Lower leg skin (tissue), 4 donors: ENCODE data around the gene IGFN1. TPM values are rescaled to one million over a fixed set of nuclear protein-coding genes. Genes with fewer than 3 reads are reported as not detected.

Source experiments
- DNase-seq, 2 donors: peaks; one replicate each; pipeline ENCODE4 v3.0.0-alpha.2; 2019; ENCODE audit warnings: low spot score in 2 of 2
- H3K4me3 ChIP-seq: fragments of 200-600 bp; sonication (generic); 2 replicates; pipeline ENCODE4 v1.5.1; 2017; ENCODE audit warnings: mild to moderate bottlenecking, low read depth; ENCODE audit not compliant: poor library complexity, severe bottlenecking
- POLR2A ChIP-seq, 2 donors: fragments of 450-650 bp; IDR thresholded peaks; one replicate each; pipeline ENCODE4 v1.6.1; 2016 to 2017; ENCODE audit warnings: antibody characterized with exemption in 2 of 2, mild to moderate bottlenecking in 1 of 2, moderate library complexity in 1 of 2
- WGBS, 2 donors: methylation state at CpG; one replicate each; pipeline ENCODE4 v1.1.5; 2018; 5-methylcytosine and 5-hydroxymethylcytosine counted together
- intact Hi-C: fragments of 100-400 bp; cut with DNase I; formaldehyde crosslinking; loops from one replicate; pipeline ENCODE4 v1.15.0; 2023; ENCODE audit warnings: low total_unique reads
- total RNA-seq, 4 donors: library from RNA; depleted of rRNA; stranded (reverse); fragments of >200 nt; gene quantifications; one replicate each; pipeline ENCODE4 v1.1.0, GENCODE V29; 2016
- TF ChIP-seq, protein P1 (sequence below), 3 donors: fragments of 450-650 bp; IDR thresholded peaks; one replicate each; pipeline ENCODE4 v1.5.1; 2016; ENCODE audit warnings: antibody characterized with exemption in 3 of 3, mild to moderate bottlenecking in 3 of 3, moderate library complexity in 2 of 3

Gene IGFN1
- total RNA-seq, 4 donors from 2014 or later = 0.32 TPM; not detected in 3

DNA sequence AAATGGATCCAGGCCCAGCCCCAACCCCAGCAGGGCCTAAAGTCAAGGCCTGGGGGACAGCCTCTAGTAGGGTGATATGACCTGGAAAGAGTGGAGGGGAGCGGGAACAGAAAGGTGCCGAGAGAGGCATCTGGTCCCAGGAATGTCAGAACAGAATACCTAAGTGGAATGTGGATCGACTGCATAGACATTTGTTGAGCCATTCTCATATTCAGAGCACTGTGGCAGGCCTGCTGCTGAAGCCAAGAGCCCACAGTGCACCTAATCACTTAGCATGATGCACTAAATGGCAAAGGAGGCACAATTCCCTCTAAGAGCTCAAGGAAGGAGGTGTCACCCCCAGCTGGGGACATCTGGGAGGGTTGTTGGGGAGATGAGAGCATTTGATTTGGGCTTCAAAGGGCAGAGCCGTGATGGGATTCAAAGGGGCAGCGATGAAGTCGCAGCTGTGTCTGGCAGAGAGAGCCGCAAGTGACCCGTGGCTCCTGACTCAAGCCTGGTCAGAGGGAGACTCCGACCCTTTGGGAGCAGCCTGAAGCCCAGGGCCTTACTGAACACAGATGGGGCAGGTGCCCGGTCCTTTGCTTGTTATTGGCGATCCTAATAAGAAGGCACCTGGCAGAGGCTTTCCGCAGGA lies 84.1 kb downstream of the IGFN1 start:
- no peak for DNase-seq
- no peak for TF ChIP-seq POLR2A (IDR thresholded peaks at IDR 0.05)
- TF ChIP-seq, protein P1, sequence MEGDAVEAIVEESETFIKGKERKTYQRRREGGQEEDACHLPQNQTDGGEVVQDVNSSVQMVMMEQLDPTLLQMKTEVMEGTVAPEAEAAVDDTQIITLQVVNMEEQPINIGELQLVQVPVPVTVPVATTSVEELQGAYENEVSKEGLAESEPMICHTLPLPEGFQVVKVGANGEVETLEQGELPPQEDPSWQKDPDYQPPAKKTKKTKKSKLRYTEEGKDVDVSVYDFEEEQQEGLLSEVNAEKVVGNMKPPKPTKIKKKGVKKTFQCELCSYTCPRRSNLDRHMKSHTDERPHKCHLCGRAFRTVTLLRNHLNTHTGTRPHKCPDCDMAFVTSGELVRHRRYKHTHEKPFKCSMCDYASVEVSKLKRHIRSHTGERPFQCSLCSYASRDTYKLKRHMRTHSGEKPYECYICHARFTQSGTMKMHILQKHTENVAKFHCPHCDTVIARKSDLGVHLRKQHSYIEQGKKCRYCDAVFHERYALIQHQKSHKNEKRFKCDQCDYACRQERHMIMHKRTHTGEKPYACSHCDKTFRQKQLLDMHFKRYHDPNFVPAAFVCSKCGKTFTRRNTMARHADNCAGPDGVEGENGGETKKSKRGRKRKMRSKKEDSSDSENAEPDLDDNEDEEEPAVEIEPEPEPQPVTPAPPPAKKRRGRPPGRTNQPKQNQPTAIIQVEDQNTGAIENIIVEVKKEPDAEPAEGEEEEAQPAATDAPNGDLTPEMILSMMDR (IDR thresholded peaks at IDR 0.05) = no peak
- 58 to 76% methylated on average over 11 to 12 of the region's 12 CpGs for WGBS, 2 donors
- no peak overlapping the region for H3K4me3 ChIP-seq
- intact Hi-C loops = no loop called here

DNA sequence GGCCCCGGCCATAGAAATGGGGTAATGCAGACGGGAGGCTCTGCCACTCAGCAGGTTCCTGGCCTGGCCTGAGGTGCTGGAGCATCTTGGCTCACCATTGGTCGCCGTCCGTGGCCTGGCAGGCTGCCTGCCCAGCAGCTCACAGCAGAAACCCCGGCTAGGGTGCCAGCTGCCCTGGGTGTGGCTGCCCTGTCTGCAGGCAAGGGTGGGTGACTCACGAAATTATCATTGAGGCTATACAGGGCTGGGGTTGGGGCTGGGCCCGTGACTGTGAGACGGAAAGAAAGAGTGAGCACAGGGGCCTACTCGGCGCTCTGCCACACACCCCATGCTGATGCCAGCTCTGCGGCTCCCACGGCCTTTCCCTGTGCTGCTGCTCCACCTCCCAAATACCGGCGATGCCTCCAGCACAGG lies 84.6 kb downstream of the IGFN1 start:
- intact Hi-C loops = no loop called here
- WGBS, 2 donors = 44 to 46% methylated on average over 15 of the region's 15 CpGs
- TF ChIP-seq, protein P1 (IDR thresholded peaks at IDR 0.05) = no peak
- TF ChIP-seq POLR2A (IDR thresholded peaks at IDR 0.05) = no peak
- H3K4me3 ChIP-seq = no peak overlapping the region
- DNase-seq = peak; percentile 79 to 94

DNA sequence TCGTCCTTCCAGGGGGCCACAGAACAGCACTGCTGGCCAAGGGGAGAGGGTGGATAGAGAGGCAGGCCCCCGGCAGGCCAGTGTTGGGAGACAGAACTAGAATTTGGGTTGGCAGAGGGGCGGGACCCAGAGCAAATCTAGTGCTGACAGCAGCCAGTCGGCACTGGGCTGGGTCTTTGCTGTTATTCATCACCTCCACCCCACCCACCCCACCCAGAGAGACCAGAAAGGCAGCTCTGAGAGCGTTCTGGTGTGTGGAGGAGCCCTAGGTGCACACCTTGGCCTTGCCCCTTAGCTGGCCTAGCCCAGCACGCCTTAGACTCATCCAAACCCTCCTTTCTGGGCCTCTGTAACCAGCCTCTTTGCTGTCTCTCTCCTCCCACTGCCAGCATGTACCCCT lies 86.3 kb downstream of the IGFN1 start:
- no peak overlapping the region for H3K4me3 ChIP-seq
- TF ChIP-seq POLR2A (IDR thresholded peaks at IDR 0.05) = no peak
- TF ChIP-seq, protein P1 (IDR thresholded peaks at IDR 0.05) = no peak
- DNase-seq = no peak
- 46 to 59% methylated on average over 5 to 6 of the region's 6 CpGs for WGBS, 2 donors
- intact Hi-C loops = no loop called here

DNA sequence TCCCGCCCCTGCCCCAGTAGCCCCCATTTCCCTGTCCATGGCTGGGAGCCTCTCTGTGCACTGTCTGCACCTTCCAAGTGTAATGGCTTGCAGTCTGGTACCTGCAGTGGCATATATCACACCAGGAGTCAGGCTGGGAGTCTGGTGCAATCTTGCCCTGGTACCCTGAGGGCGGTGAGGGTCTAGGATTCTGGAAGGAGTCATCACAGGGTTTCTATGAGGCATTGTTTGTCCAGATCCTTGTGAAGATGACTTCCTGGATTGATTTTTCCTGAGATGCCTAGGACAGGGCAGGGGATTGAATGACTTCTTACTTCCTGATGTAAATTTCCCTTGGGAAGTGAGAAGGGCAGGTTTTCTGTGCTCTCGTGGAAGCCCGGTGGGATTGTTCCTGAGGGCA lies 86.8 kb downstream of the IGFN1 start:
- no peak for DNase-seq
- intact Hi-C loops = no loop called here
- TF ChIP-seq, protein P1 (IDR thresholded peaks at IDR 0.05) = no peak
- TF ChIP-seq POLR2A (IDR thresholded peaks at IDR 0.05) = no peak

More for the DNA sequence above, 86.8 kb downstream of the IGFN1 start:
- no peak overlapping the region for H3K4me3 ChIP-seq
- WGBS, 2 donors = 73 to 83% methylated on average over 4 of the region's 4 CpGs

Other genes with a start within 250 kb of the IGFN1 start
- gene KIF21B, start 167.1 kb upstream of the IGFN1 start, total RNA-seq = 1 to 10 TPM in 2 of 4 donors, under 1 TPM in 2; 0.38 to 1.6 (median 1.0) TPM
- gene CACNA1S, start 78.4 kb upstream of the IGFN1 start, total RNA-seq = under 1 TPM in 1 of 4 donors, not detected in 3; 0.04 TPM
- gene ASCL5, start 63.6 kb upstream of the IGFN1 start, total RNA-seq = not detected
- 10 to 100 TPM; 32.3 to 48.5 (median 45.9) TPM for gene TMEM9, start 36.4 kb upstream of the IGFN1 start, total RNA-seq
- 1,000 to 10,000 TPM in 1 of 4 donors, 100 to 1,000 TPM in 3; 928 to 1,274 (median 961) TPM for gene PKP1, start 92.7 kb downstream of the IGFN1 start, total RNA-seq
- 10 to 100 TPM in 3 of 4 donors, 1 to 10 TPM in 1; 6.6 to 28.3 (median 20.5) TPM for gene TNNT2, start 186.9 kb downstream of the IGFN1 start, total RNA-seq
- gene LAD1, start 208.5 kb downstream of the IGFN1 start, total RNA-seq = 100 to 1,000 TPM; 271 to 336 (median 291) TPM
- gene TNNI1, start 230.9 kb downstream of the IGFN1 start, total RNA-seq = not detected